Chondrocyte (in vitro differentiated cells): ENCODE results near the gene GP1BB. TPM values are rescaled to one million over a fixed set of nuclear protein-coding genes. Genes with fewer than 3 reads are reported as not detected.
A peak's percentile ranks its signal among the peaks of the same experiment; 100 is the strongest.
"Not testable (repeated sequence)": the region's sequence is repeated elsewhere in the genome, so short reads cannot be mapped to it uniquely, and the experiment has no call there.

Source experiments
- DNase-seq: peaks from one replicate; pipeline ENCODE4 v3.0.0; 2021; ENCODE audit warnings: mixed read lengths, low spot score
- H3K27ac Mint-ChIP-seq: one replicate; pipeline ENCODE4 v1.8.0; 2021; ENCODE audit warnings: mild to moderate bottlenecking, moderate library complexity, mixed read lengths; ENCODE audit not compliant: unreplicated experiment
- H3K27me3 Mint-ChIP-seq: 2 replicates; pipeline ENCODE4 v1.8.0; 2021; ENCODE audit warnings: low read depth, mixed read lengths
- H3K36me3 Mint-ChIP-seq: 2 replicates; pipeline ENCODE4 v1.8.0; 2021; ENCODE audit warnings: low read depth, mixed read lengths
- H3K4me1 Mint-ChIP-seq: 2 replicates; pipeline ENCODE4 v1.8.0; 2021; ENCODE audit warnings: low read depth, mild to moderate bottlenecking, mixed read lengths
- H3K4me3 Mint-ChIP-seq: one replicate; pipeline ENCODE4 v1.8.0; 2021; ENCODE audit warnings: mild to moderate bottlenecking, moderate library complexity, mixed read lengths; ENCODE audit not compliant: unreplicated experiment
- H3K9me3 Mint-ChIP-seq: 2 replicates; pipeline ENCODE4 v1.8.0; 2021; ENCODE audit warnings: low read depth, mixed read lengths
- CTCF ChIP-seq: fragments of 200-600 bp; sonication (generic); IDR thresholded peaks from 2 replicates; pipeline ENCODE4 v1.5.0; 2021; ENCODE audit warnings: antibody characterized with exemption, mild to moderate bottlenecking, moderate library complexity
- total RNA-seq: library from RNA; stranded (reverse); gene quantifications from 3 replicates; pipeline ENCODE4 v1.2.1, GENCODE V29; 2021

The GP1BB gene
- total RNA-seq, 1 donor from 2014 or later: 56.0 TPM

GRCh38 chr22:19724927-19725661 is 1.8 kb downstream of the GP1BB start:
- H3K9me3 Mint-ChIP-seq: no peaks in the 10 kb centered on the region
- H3K4me1 Mint-ChIP-seq: peaks cover 16% of the 10 kb centered on the region
- no peak for DNase-seq
- no peak overlapping the region for H3K4me3 Mint-ChIP-seq
- H3K36me3 Mint-ChIP-seq: peaks cover 23% of the 10 kb centered on the region
- peak overlapping the region; percentile 66 for H3K27ac Mint-ChIP-seq
- no peak for TF ChIP-seq CTCF
- H3K27me3 Mint-ChIP-seq: no peaks in the 10 kb centered on the region

GRCh38 chr22:19726064-19726788 is 2.9 kb downstream of the GP1BB start:
- peaks cover 12% of the 10 kb centered on the region for H3K36me3 Mint-ChIP-seq
- not testable (repeated sequence) for DNase-seq, H3K9me3 Mint-ChIP-seq, H3K27ac Mint-ChIP-seq, H3K27me3 Mint-ChIP-seq, H3K4me3 Mint-ChIP-seq
- H3K4me1 Mint-ChIP-seq: peaks cover 14% of the 10 kb centered on the region

- peaks cover 11% of the 10 kb centered on the region for H3K4me1 Mint-ChIP-seq
- DNase-seq: no peak
- H3K27ac Mint-ChIP-seq: no peak overlapping the region
- H3K4me3 Mint-ChIP-seq: no peak overlapping the region
- no peaks in the 10 kb centered on the region for H3K27me3 Mint-ChIP-seq
- TF ChIP-seq CTCF: no peak
- H3K9me3 Mint-ChIP-seq: no peaks in the 10 kb centered on the region
- H3K36me3 Mint-ChIP-seq: peaks cover 8% of the 10 kb centered on the region
These were observed 4.2 kb downstream of the GP1BB start for GRCh38 chr22:19727310-19728150.

GRCh38 chr22:19728271-19728670 is 4.9 kb downstream of the GP1BB start:
- Mint-ChIP-seq H3K27me3 (no peaks in the 10 kb centered on the region), H3K4me3 (no peak overlapping the region), H3K9me3 (no peaks in the 10 kb centered on the region), H3K36me3 (peaks cover 4% of the 10 kb centered on the region), H3K27ac (no peak overlapping the region), H3K4me1 (peaks cover 9% of the 10 kb centered on the region)
- no peak for DNase-seq
- no peak for TF ChIP-seq CTCF

GRCh38 chr22:19728836-19729235 is 5.5 kb downstream of the GP1BB start:
- Mint-ChIP-seq H3K4me1 (peaks cover 9% of the 10 kb centered on the region), H3K36me3 (peaks cover 4% of the 10 kb centered on the region), H3K27ac (no peak overlapping the region), H3K27me3 (no peaks in the 10 kb centered on the region), H3K4me3 (no peak overlapping the region), H3K9me3 (no peaks in the 10 kb centered on the region)
- TF ChIP-seq CTCF: no peak
- no peak for DNase-seq
